ENCODE measurements around the gene SLC39A11.
A peak's percentile ranks its signal among the peaks of the same experiment; 100 is the strongest.
"Not testable (repeated sequence)": the region's sequence is repeated elsewhere in the genome, so short reads cannot be mapped to it uniquely, and the experiment has no call there.

The SLC39A11 gene

DNA sequence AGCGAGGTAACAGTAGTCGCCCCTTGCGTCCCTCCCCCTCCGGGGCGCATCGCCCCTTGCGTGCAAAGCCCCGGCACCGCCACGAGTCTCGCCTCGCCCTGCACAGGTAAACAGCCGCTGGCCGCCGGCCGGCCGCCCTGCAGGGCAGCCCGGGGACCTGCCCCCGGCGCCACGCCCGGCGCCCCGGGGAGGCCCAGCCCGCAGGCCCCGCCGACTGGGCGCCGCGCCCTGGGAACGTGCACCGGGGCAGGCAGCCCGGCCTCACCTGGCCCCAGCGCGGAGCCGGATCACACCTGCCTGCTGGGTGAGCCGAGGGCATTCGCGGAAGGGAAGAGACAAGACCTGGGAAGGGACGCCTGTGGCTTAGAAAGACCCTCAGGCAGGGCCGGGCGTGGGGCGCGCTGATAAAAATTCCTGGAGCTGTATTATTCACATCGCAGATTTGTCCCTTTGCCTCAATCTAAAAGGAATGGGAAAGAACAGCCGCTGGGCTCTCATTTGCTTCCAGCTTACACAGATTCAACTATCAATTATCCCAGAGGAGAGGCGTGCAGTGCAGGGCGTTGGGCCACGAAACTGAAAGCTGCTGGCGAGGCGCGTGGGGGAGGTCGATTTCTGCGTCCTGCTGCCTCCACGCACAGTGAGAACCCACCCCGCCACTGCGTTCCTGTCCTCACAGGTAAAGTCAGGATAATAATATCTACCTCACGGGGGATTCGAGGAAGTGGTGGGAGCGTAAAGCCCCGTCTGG lies 451.9 kb downstream of the SLC39A11 start:
- peak; percentile 60 to 70 for DNase-seq

DNA sequence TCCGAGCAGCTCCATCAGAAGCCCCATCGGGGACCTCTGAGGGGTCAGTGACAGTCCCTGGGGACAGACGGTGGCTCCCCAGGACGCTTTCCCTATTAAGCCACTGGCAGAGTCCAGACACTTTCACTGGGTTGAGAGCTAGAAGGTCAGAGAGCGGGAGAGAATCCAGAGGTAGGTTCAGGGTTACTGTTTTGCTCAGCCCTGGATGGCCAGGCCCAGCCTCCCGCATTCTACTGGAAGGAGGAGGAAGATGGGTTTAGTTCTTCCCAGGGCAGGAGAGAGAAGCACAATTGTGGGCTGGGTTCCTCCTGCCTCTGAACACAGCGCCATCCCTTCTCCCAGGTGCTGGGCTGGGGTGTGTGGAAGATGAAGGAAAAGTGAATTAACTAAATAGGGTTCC lies 452.8 kb downstream of the SLC39A11 start:
- no peak for DNase-seq

DNA sequence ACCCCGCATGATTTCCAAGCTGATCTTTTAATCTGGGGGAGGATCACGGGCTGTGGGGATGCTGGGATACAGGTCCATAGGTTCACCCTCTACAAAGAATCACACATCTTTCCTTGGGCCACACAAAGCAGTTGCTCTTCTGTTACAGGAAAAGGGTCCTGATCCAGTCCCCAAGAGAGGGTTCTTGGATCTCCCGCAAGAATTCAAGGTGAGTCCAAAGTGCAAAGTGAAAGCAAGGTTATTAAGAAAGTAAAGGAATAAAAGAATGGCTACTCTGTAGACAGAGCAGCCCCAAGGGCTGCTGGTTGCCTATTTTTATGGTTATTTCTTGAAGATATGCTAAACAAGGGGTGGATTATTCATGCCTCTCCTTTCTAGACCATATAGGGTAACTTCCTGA lies 453.6 kb downstream of the SLC39A11 start:
- DNase-seq, result not testable (repeated sequence)

DNA sequence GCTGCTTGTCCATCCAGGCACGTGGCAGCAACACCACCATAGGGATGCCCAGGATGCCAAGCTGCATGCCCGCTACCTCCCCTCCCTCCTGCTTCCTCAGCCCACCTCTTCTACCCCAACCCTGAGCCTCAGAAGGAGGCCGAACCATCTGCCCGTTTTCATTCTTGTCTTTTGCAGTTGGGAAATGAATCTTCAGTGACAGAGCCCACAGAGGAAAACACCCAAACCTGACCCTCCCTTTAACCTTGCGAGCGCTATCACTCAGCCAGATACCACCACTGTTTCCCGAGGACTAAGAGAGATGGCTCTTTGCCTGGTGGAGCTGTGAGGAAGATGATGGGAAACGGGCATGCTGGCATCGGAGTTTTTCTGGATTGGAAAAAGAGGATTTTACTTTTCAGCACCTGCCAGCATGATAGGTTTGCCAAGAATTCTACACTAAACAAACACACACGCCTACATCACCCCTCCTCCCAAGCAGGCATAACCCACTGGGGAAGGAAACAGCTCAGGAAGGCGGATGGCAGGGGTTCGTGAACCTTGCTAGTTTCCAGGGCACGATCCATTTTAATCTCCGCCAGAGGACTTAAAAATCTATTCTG lies 457.4 kb downstream of the SLC39A11 start:
- DNase-seq, result peak; percentile 8 to 60

DNA sequence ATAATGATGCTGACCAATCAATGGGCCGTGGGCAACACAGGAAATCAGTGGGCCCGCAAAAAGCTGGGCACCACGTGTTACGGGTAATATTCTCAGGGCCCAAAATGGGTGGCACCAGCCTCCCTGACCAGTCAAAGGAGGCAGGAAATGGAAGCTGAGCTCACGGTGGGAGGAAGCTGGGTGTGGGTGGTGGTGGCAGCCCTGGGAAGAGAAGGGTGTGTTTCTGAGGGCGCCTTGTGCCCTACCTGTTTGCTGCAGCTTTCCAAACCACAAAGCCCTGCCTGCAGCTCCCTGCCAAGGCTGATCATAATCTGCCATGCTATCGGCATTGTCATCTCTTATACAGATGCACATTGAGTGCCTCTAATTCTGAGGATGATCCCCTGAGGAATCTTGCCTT lies 457.9 kb downstream of the SLC39A11 start:
- DNase-seq, result no peak

DNA sequence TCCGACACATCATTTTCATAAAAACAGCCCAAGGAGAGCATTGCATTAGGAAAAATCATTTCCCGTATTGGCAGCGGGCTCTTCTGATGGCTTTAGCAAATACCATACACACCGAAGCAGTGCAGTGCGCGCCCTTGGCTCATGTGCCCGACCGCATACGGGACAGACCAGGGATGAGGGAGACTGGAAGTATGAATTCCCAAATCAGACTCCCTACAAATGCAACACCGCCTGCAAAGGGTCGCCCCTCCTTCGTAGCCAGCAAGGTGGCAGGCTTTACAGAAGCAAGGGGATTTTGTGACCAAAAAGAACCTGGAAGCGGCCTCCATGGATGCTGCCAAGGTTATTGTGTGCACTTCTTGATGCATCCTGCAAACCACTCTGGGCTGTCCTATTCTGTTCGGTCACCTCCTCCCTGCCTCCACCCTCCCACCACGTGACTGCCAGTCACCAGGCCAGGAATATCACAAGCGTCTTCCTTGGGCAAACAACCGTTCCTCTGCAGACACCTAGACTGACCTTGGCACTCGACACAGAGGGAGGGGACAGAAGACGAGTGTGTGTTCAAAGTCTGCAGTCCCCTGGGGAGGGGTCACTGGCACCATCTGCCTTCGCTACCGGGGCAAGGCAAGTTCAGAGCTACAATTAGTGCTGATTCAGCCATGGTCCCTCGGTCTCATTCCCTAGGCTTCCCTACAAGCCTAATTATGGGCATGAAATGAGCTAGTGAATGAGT lies 460.4 kb downstream of the SLC39A11 start:
- peak in 1 of 2 experiments; percentile 43 for DNase-seq

DNA sequence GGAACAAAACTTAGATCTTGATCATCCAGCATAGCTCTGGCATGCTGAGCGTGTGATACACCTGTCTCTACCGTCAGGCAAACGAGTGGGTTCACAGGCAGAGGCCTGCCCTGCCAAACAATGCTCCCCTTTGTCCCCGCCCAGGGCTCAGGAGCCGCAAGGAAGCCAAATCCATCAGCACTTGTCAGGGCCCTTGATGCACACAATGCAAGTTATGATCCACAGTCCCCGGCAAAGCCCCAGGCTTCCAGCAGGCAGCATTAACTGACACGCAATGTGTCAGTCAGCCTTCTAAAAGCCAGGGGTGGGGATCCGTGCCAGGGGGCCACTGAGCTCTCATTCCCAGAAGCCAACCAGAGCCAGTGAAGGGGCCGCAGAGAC lies 460.9 kb downstream of the SLC39A11 start:
- peak in 1 of 2 experiments; percentile 18 for DNase-seq

DNA sequence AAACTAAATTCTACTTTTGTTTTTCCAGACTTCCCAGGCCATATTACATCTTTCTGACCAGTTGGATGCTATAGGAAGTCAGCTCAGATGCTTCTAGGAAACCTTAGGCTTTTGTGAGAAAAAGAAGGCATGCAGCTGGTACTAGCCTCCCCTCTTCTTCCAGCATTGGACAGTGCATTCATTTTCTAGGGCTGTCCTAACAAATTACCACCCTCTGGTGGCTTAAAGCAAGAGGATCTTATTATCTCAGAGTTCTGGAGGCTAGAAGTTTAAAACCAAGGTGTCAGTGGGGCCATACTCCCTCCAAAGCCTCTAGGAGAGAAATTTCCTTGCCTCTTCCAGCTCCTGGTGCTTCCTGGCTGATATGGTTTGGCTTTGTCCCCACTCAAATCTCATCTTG lies 467.8 kb downstream of the SLC39A11 start:
- no peak for DNase-seq

DNA sequence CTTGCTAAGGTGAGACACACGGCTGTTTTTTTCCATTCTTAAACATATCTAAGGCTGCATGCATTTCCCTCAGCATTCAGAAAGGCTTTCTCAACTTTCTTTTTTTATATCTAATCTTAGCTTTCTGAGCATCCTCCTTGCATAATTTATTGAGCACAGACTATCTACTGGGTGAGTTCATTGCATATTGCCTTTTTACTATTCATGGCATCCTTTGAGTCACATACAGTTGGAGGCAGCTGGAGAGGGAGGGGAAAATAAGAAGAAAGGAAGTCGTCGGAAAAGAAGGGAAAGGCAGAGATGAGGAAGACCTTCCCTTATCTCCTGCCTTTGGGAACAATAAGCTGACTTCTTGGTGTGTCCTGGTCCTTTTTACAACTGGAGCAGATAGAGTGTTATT lies 468.3 kb downstream of the SLC39A11 start:
- no peak for DNase-seq

DNA sequence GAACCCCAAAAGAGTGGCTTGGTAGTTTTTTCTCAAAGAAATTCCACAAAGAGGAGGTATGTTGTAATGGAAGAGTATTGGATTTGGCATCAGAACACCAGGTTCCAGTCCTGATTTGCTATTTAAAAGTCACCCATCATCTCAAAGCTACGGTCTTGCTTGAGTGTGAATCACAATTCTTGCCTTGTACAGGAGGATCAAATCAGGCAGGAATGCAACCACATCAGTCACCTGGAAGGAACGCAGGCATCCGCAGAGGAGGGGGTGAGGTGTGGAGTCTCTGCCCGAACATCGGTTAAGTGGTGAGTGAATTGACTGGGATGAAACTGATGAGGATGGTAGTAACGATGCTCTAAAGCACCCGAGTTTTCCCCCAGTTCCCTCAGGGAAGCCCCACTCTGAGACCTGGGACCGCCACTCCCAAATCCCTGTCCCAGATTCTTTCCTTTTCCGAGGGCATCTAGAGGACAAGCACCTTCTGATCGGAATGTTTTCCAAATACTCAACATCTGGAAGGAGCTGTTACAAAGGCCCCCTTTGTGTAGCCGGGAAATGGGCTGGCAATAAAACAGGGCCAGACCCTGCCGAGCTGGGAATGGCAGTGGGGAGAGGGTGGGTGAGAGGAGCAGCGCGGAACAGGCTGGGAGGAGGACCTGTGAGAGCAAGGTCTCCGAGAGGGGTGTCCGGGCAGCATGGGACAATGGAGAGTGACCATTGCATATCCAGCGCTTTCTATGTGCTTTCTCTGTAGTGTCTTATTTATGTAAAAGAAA lies 469.6 kb downstream of the SLC39A11 start:
- no peak for DNase-seq

DNA sequence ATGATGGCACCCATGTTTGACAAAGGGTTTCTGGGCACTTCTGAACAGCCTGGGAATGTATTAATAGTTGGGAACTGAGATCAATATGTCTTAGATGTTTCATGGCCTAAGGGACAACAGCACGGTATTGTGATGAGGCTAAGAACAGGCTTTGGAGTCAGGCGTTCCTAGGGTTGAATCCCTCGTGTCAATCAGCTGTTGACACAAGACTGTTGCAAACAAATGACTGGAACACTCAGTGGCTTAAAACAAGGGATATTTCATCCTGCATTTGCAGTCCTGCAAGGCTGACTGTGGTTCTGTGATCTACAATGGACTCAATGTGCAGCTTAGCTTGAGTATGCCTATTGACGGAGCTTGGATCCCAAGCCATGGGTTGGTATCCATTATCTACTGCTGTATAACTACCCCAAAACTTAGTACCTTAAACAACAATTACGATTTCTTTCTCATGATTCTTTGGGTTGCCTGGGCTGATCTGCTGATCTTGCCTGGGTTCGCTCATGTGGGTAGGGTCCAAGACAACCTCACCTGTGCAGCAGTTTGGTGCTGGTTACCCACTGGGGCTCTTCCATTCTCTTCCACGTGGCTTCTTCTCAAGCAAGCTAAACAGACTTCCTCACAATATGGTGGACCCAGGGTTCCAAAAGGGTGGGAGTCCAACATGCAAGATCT lies 472.4 kb downstream of the SLC39A11 start:
- no peak for DNase-seq

DNA sequence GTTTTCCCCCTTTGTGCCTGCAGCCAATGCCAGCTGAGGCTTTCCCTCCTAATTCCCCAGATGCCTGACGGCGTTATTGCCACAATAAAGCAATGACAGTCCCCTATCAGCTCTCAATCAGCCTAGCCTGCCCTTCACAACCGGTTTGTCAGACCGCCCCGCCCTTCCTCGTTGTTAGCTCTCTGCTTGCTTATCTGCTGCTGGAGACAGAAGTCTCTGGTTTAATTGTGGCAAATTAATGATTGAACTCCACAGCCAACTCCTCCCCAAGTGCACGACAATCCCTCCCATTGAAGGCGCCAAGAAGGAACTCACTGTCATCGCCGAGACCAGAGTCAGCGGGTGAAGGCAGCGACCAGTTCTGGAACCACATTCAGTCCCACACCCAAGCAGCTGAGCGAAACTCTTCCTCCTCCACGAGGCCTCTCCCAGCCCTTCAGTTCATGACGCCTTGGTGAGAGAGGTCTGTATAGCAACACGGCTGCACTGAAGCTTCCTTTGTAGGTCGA lies 474.4 kb downstream of the SLC39A11 start:
- DNase-seq, result no peak

DNA sequence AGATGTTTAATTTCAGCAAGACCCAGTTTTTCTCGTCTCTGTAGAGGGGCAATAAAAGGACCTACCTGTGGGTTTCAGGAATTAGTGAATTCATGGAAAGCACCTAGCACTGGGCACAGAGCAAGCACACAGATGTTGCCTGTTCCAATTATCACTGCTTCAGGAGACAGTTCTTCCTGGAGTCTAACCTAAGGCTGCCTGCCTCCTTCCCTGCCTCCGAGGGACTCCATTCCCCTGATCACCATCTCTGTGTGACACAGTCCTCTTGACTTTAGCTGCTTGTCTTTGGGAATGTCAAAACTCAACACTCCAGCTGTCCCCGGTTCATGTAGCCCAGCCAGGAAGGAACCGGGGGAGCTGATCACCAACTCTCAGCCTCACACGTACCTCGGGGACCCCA lies 474.9 kb downstream of the SLC39A11 start:
- DNase-seq, result no peak

DNA sequence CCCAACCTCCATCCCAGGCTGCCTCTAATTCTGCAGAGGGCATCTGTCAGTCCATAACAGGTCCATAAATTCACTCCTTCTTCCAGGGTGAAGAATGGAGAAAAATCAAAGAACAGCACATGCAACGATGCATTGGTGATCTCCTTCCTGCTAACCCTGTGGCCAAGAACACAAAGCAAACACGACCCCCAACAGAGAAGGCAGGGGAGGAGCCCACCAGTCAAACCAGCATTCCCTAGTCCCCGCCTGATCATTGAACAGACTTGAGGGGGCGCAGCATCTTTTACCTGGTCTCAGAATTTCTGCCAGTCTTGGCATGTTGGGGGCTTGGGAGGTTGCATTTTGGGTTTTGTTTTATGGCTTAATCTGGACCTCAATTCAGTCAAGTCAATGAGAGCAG lies 476.0 kb downstream of the SLC39A11 start:
- no peak for DNase-seq

DNA sequence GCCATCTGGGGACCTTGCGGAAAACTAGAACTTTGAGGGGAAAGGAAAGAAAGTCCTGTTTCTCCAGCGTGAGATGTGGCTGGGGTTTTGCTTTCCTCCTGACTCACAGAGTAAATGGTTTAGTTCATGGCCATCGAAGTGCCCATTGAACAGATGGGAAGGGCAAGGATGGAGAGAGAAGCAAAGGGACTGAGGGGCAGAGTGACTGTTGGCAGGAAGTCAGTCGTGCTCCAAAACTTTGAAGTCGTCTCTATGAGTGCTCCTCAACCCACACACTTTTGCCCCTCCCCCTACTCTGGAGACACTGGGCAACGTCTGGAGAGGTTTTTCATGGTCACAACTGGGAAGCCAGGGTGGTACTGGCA lies 476.9 kb downstream of the SLC39A11 start:
- DNase-seq, result no peak

DNA sequence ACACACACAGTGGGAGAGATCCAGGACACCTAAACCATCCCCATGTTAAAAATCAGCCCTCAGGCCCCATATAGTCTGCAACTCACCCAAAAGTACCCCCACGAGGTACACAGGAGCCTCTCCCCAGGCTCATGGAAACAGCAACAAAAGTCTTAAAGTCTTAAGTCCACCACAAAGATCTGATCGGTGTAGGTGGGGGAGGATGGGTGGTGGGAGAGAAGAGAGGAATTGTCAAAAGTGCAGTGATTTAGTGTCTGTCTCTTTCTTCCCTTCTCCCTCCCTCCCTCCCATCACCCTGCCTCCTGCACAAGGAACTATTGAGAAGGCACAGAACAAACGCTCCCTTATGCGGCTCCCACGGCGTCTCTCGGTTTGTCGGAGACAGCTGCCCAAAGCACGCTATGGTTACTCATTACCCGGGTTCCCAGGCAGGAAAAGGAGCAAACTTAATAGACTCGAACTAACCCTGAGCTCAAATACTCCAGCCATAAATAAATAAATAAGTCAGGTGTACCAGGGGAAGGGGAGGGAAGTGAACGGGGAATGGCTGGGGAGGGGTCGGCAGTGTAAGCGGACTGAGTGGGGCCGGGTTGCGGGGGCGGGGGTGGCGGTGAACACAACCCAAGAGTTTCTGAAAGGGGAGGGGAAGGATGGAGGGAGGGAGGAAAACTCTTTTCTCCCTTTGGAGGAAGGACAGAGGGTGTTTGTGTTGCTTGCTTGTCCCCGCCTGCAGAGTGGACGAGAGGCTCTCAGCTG lies 477.4 kb downstream of the SLC39A11 start:
- no peak for DNase-seq

DNA sequence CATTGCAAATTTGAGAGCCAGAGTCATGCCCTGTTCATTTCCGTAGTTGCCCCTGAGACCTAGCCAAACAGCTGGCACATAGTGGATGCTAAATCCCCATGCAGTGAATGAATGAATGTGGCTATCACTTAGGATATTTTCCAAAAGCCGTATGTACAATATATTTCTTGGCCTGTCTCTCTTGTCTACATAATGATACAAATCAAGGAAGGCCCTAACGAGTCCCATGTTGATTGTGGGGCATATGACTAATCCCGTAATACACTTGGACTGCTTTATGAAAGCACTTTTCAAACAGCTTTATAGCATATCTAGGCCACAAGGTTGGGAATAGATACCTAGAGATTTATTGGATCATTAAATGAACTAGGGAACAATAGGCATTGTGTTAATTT lies 478.0 kb downstream of the SLC39A11 start:
- no peak for DNase-seq

DNA sequence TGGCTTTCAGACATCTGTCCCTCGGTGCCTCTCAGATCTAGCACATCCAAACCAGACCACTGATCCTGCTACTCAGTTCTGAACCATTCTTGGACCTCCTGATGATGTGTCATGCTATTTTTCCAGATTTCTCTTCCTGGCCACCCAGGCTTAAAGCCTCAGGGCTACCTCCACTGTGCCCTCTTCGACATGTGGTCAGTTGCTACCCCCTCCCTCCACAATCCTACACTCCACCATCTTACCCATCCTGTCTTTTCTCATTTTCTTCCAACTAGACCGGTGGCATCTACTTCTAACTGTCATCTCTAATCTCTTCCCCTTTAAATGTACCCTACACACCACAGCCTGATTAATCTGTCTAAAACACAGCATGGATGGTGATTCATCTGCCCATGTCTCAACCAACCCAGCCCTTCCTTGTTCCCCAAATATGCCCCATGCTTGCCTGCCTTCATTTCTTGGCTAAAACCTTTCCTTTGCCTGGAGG lies 478.6 kb downstream of the SLC39A11 start:
- DNase-seq, result no peak

DNA sequence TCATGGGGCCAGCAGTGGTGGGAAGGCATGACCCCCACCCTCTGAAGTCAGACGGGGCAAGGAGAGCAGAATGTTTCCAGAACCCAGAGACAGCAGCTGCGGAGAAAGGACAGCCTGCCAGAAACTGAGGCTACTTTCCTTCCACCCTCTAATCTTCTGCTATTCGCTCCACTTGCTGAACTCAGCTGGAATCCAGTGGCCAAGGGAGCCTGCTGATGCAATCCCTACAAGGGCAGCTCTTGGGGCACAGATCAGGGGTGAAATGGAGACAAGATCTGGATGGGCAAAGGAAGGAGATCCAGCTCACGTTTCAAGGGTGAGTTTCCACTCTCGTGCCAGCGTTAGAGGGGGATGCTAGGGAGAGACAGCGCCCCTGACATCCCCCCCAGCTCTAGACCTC lies 479.1 kb downstream of the SLC39A11 start:
- DNase-seq, result no peak

DNA sequence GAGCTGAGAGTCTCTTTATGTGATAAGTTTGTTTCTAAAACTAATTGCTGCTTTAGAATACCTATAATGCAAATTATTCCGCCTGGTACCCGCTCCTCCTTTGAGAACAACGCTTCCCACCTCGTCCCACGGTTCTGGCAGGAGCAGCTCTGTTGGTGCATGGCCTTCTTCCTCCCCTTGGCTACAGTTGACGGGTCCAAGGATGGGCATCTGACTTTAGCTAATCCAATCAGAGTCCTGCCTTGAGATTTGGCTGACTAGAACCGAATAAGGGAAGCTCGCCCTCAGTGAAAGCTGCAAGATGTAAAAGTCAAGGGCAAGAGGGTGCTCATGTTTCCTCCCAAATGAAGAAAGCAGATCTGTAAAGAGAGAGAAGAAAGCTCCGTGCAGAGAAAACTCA lies 481.3 kb downstream of the SLC39A11 start:
- DNase-seq, result no peak

DNA sequence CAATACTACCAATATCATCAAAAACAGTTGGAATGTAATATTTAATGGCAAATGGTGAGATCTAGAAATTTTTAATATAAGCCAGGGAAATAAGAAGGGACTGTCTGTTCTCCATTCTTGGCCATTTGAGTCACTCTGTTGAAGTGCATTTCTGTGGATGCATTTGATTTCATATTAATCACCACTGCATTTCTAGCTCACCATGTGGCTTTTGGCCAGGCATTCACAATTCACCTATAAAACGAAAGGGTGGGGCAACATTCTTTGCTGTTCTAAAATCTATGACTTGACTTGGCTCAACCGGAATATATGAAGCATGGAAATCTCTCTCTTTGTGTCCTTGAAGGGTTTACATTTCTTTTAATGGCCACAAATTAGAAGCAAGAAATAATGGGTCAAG lies 483.0 kb downstream of the SLC39A11 start:
- no peak for DNase-seq

DNA sequence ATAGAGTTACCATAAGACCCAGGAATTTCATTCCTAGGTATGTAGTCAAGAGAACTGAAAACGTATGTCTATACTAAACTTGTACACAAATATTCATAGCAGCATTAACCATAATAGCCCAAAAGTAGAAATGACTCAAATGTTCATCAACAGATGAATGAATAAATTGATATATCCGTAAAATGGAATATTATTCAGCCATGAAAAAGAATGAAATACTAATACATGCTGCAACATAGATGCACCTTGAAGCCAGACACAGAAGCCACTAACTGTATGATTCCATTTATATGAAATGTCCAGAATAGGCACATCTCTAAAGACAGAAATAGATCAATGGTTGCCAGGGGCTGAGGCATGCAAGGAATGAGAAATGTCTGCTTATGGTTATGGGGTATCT lies 484.1 kb downstream of the SLC39A11 start:
- no peak for DNase-seq
